Neural progenitor cell (in vitro differentiated cells): ENCODE data around the gene SUPT3H.

ENCODE experiments used
- CTCF ChIP-seq: fragments of 200-600 bp; sonication (generic); IDR thresholded peaks from 2 replicates; pipeline ENCODE4 v1.5.1; 2017; ENCODE audit warnings: antibody characterized with exemption, mild to moderate bottlenecking
- EZH2 ChIP-seq: fragments of 200-600 bp; sonication (generic); IDR thresholded peaks from 2 replicates; pipeline ENCODE4 v1.6.1; 2017; ENCODE audit warnings: antibody characterized with exemption, mild to moderate bottlenecking, moderate library complexity

GRCh38 chr6:45175272-45175671 is 202.5 kb downstream of the SUPT3H start:
- no peak for TF ChIP-seq CTCF
- TF ChIP-seq EZH2 = no peak
